Prostate gland (tissue), 2 donors: ENCODE data around the gene DES. TPM values are rescaled to one million over a fixed set of nuclear protein-coding genes. Genes with fewer than 3 reads are reported as not detected.

Source experiments
- DNase-seq: peaks from one replicate; pipeline ENCODE4 v3.0.0-alpha.2; 2019; ENCODE audit warnings: low spot score
- H3K27ac ChIP-seq, 2 donors: fragments of 200-600 bp; sonication (generic); 2 replicates each; pipeline ENCODE4 v1.5.1; 2017 to 2019
- H3K27me3 ChIP-seq: fragments of 200-600 bp; sonication (generic); replicated peaks from 2 replicates; pipeline ENCODE4 v1.5.1; 2019; ENCODE audit not compliant: insufficient read depth
- H3K36me3 ChIP-seq, 2 donors: fragments of 200-600 bp; sonication (generic); 1 replicate in 1 of 2; 2 replicates in 1 of 2; pipeline versions ENCODE4 v1.5.1 to v1.8.1; 2017 to 2019
- H3K4me1 ChIP-seq: fragments of 200-600 bp; sonication (generic); replicated peaks from 2 replicates; pipeline ENCODE4 v1.5.1; 2019
- H3K4me3 ChIP-seq, 2 donors: fragments of 200-600 bp; sonication (generic); 2 replicates each; pipeline ENCODE4 v1.5.1; 2017 to 2019
- H3K9me3 ChIP-seq: fragments of 200-600 bp; sonication (generic); 2 replicates; pipeline ENCODE4 v1.5.1; 2017
- POLR2A ChIP-seq: fragments of 450-650 bp; IDR thresholded peaks from one replicate; pipeline ENCODE4 v1.6.1; 2016; ENCODE audit warnings: antibody characterized with exemption, mild to moderate bottlenecking
- POLR2AphosphoS5 ChIP-seq: sonication (generic); formaldehyde crosslinking; IDR thresholded peaks from one replicate; pipeline ENCODE4 v1.6.1; 2017; ENCODE audit warnings: antibody characterized with exemption
- WGBS: methylation state at CpG from one replicate; pipeline ENCODE4 v1.1.5; 2018; 5-methylcytosine and 5-hydroxymethylcytosine counted together
- intact Hi-C: fragments of 100-400 bp; cut with DNase I; formaldehyde crosslinking; loops from one replicate; pipeline ENCODE4 v1.14.2; 2022
- total RNA-seq, 2 donors: library from RNA; depleted of rRNA; stranded (reverse); fragments of >200 nt; gene quantifications; one replicate each; pipeline ENCODE4 v1.1.0, GENCODE V29; 2016
- TF ChIP-seq, protein P1 (sequence below), 4 experiments: fragments of 200-600 bp in 2 of 4; fragments of 450-650 bp in 2 of 4; sonication (generic) in 2 of 4; IDR thresholded peaks; 1 replicate in 3 of 4; 2 replicates in 1 of 4; pipeline ENCODE4 v1.5.1; 2016 to 2019; ENCODE audit warnings: antibody characterized with exemption in 4 of 4, mild to moderate bottlenecking in 2 of 4, moderate library complexity in 2 of 4

The DES gene
- total RNA-seq, 2 donors from 2014 or later = 1,584 to 1,742 TPM

DNA sequence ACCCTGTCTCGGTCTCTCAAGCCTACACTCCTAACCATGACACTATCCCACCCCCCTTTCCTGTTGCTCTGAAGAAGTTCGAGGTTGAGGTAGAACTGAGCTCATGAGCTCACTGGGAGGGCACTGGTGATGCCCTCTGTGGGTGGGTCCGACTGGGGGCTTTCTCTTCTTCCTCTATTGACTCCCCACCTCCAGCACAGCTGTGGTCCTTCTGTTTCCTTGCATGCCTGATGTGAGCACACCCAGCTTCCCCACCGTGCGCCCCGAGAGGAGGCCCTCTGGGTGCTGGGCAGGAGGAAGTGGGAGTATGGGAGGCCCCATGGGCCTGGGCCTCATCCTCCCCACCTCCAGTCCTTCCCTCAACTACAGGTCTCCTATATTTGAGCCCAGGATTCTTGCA, 37.4 kb downstream of the DES start:
- intact Hi-C loops = no loop called here
- DNase-seq = no peak
- no peaks in the 10 kb centered on the region for H3K27me3 ChIP-seq
- peaks cover 5% of the 10 kb centered on the region for H3K4me1 ChIP-seq
- no peaks in the 10 kb centered on the region for H3K36me3 ChIP-seq
- H3K9me3 ChIP-seq = no peaks in the 10 kb centered on the region
- H3K27ac ChIP-seq = no peak overlapping the region
- H3K4me3 ChIP-seq = no peak overlapping the region
- TF ChIP-seq POLR2A = no peak
- TF ChIP-seq POLR2AphosphoS5 = no peak
- TF ChIP-seq, protein P1, sequence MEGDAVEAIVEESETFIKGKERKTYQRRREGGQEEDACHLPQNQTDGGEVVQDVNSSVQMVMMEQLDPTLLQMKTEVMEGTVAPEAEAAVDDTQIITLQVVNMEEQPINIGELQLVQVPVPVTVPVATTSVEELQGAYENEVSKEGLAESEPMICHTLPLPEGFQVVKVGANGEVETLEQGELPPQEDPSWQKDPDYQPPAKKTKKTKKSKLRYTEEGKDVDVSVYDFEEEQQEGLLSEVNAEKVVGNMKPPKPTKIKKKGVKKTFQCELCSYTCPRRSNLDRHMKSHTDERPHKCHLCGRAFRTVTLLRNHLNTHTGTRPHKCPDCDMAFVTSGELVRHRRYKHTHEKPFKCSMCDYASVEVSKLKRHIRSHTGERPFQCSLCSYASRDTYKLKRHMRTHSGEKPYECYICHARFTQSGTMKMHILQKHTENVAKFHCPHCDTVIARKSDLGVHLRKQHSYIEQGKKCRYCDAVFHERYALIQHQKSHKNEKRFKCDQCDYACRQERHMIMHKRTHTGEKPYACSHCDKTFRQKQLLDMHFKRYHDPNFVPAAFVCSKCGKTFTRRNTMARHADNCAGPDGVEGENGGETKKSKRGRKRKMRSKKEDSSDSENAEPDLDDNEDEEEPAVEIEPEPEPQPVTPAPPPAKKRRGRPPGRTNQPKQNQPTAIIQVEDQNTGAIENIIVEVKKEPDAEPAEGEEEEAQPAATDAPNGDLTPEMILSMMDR (IDR thresholded peaks at IDR 0.05) = no peak
- WGBS = 85% methylated on average over 6 of the region's 6 CpGs

DNA sequence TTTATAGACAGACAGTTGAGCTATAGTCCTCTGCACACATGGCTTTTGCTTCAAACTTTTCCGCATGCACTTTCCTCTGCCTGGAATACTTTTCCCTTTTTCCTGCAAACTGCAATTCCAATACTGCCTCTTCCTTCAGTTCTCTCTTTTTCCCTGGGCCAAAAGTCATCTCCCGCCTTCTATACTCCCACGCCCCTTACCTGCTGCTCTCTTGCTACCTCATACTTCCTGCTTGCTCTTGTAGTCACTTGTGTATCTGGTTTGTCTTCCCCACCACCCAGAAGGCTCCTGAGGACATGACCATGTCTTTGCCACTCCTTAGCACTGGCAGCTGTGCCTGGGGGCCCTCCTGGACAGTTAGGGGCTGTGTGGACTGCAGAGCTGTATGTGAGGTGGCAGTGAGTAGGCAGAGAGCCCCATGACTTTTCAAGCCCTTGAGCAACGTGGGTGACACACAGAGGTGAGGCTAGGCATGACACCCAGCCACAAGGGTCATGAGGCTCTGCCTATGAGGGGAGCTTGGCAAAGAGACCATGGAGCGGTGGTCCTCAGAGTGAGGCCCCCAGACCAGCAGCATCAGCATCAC, 39.7 kb downstream of the DES start:
- WGBS = 84% methylated on average over 5 of the region's 5 CpGs
- TF ChIP-seq POLR2A (no peak), POLR2AphosphoS5 (no peak)
- TF ChIP-seq, protein P1 (IDR thresholded peaks at IDR 0.05) = no peak
- intact Hi-C loops = no loop called here
- DNase-seq = no peak
- Histone ChIP-seq H3K27me3 (no peaks in the 10 kb centered on the region), H3K9me3 (no peaks in the 10 kb centered on the region), H3K4me3 (no peak overlapping the region), H3K27ac (no peak overlapping the region), H3K36me3 (no peaks in the 10 kb centered on the region), H3K4me1 (peaks cover 5% of the 10 kb centered on the region)

DNA sequence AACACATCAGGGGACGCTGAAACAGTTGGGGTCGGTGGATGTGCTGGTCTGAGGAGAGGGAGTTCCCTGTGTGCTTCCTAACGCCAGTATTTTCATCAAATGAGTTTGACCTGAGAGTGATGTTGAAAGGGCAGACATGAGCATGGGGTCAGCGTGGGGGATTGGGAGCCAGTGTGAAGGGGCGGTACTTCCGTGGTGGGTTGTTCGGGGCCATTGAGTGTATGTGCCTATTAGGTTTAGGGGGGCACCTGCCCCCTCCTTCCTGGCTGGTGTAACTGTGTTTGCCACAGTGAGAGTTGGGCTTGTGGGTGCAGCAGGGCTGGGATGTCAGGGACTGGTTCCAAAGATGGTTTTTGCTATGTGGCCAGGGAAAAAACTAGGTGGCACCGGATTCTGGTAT, 40.8 kb downstream of the DES start:
- no peaks in the 10 kb centered on the region for H3K4me1 ChIP-seq
- H3K27me3 ChIP-seq = no peaks in the 10 kb centered on the region
- WGBS = 80% methylated on average over 8 of the region's 8 CpGs
- no peaks in the 10 kb centered on the region for H3K9me3 ChIP-seq
- TF ChIP-seq, protein P1 (IDR thresholded peaks at IDR 0.05) = no peak
- TF ChIP-seq POLR2AphosphoS5 = no peak
- no peak for TF ChIP-seq POLR2A
- no peak overlapping the region for H3K4me3 ChIP-seq
- no peaks in the 10 kb centered on the region for H3K36me3 ChIP-seq
- peak overlapping the region; percentile 54 to 65 for H3K27ac ChIP-seq
- intact Hi-C loops = no loop called here
- DNase-seq = no peak

GRCh38 chr2:219459460-219460311, 41.5 kb downstream of the DES start:
- intact Hi-C loops = loop anchor here (5.0 kb wide), 1 partner anchor 38 kb away; the partner anchor contains the start of gene GMPPA
- Histone ChIP-seq H3K36me3 (no peaks in the 10 kb centered on the region), H3K27ac (peak overlapping the region; percentile 54 to 65), H3K27me3 (no peaks in the 10 kb centered on the region), H3K4me1 (no peaks in the 10 kb centered on the region), H3K4me3 (no peak overlapping the region), H3K9me3 (no peaks in the 10 kb centered on the region)
- WGBS = 47% methylated on average over 13 of the region's 14 CpGs
- TF ChIP-seq, protein P1 (IDR thresholded peaks at IDR 0.05) = peak; percentile 48 to 89 (median 70)
- TF ChIP-seq POLR2AphosphoS5 = no peak
- peak; percentile 31 for DNase-seq
